Measurements from ENCODE around the gene TAF1D.
A peak's percentile ranks its signal among the peaks of the same experiment; 100 is the strongest.

Gene TAF1D

GRCh38 chr11:93720522-93720921 is 20.8 kb downstream of the TAF1D start:
- no peak for DNase-seq (ENCODE audit: low spot score)

- DNase-seq (ENCODE audit: low spot score): no peak
These were observed 22.0 kb downstream of the TAF1D start for GRCh38 chr11:93719310-93719709.

GRCh38 chr11:93718057-93718563 is 23.2 kb downstream of the TAF1D start:
- DNase-seq (ENCODE audit: low spot score): no peak

GRCh38 chr11:93717501-93717900 is 23.8 kb downstream of the TAF1D start:
- no peak for DNase-seq (ENCODE audit: low spot score)

GRCh38 chr11:93715797-93716396 is 25.4 kb downstream of the TAF1D start:
- DNase-seq (ENCODE audit: low spot score): no peak

- DNase-seq (ENCODE audit: low spot score): no peak
These were observed 28.6 kb downstream of the TAF1D start for GRCh38 chr11:93712678-93713077.

GRCh38 chr11:93710239-93710638 is 31.1 kb downstream of the TAF1D start:
- DNase-seq (ENCODE audit: low spot score): no peak

GRCh38 chr11:93704237-93704636 is 37.1 kb downstream of the TAF1D start:
- no peak for DNase-seq (ENCODE audit: low spot score)

- DNase-seq (ENCODE audit: low spot score): peak; percentile 9
These were observed 40.5 kb downstream of the TAF1D start for GRCh38 chr11:93700830-93701229.

- no peak for DNase-seq (ENCODE audit: low spot score)
These were observed 43.7 kb downstream of the TAF1D start for GRCh38 chr11:93697611-93698010.

- DNase-seq (ENCODE audit: low spot score): no peak
These were observed 46.7 kb downstream of the TAF1D start for GRCh38 chr11:93694557-93694956.

- no peak for DNase-seq (ENCODE audit: low spot score)
These were observed 47.2 kb downstream of the TAF1D start for GRCh38 chr11:93694109-93694508.

- DNase-seq (ENCODE audit: low spot score): no peak
These were observed 52.1 kb downstream of the TAF1D start for GRCh38 chr11:93689240-93689639.

- peak; percentile 18 for DNase-seq (ENCODE audit: low spot score)
These were observed 54.5 kb downstream of the TAF1D start for GRCh38 chr11:93686812-93687211.

GRCh38 chr11:93686226-93686625 is 55.1 kb downstream of the TAF1D start:
- DNase-seq (ENCODE audit: low spot score): no peak
